ENCODE results near the gene ERC2.

ERC2 gene

GRCh38 chr3:55682461-55682860, 785.8 kb downstream of the ERC2 start:
- DNase-seq (ENCODE audit: low read depth in 2 of 2), result no peak

DNA sequence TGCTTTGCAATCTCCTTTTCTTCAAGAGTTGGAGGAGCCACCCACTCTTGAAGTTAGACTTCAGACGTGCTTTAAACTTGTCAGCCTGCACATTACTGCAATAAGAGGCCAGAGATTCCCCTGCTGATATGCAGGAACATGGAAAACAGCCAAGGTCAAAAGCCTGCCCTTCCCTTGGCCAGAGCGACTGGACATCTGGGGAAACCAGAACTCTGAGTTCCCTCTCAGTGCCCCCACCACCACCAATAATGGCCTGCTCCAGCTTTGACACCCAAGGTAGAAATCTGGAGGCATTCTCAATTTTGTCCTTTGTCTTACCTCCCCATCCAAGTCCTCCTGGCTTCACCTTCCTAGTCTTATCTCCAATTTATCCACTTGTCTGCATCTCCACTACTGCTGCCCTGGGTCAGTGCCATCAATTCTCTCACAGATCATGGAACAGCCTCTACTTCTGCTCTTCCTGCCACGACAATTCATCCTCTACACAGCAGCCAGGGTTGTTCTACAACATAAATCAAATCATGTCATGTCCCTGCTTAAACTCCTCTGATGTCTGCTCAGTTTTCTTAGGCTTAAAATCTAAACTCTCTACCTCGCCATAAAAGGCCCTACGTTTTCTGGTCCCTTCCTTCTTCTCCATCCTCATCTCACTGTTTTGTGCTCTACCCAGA, 789.6 kb downstream of the ERC2 start:
- DNase-seq (ENCODE audit: low read depth in 2 of 2), result no peak

GRCh38 chr3:55676643-55677042, 791.6 kb downstream of the ERC2 start:
- DNase-seq (ENCODE audit: low read depth in 2 of 2), result no peak

DNA sequence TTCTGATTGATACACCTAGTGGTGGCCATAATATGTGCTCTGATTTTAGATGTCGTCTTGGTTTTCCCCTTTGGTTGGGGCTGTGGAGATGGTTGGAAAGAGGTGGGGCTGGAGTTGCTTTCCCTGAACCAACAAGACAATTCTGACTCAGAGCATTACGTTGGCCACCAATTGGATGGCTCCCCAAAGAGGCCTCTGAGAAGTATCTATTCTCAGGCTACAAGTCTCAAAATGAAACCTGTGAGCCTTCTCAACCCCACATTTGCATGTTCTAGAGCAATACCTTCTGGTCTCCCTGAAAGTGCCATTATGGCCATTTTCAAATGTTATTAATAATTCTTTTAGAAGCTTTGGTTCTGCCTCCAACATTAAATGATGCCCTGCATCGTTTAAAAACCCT, 792.8 kb downstream of the ERC2 start:
- DNase-seq (ENCODE audit: low read depth in 2 of 2), result no peak

DNA sequence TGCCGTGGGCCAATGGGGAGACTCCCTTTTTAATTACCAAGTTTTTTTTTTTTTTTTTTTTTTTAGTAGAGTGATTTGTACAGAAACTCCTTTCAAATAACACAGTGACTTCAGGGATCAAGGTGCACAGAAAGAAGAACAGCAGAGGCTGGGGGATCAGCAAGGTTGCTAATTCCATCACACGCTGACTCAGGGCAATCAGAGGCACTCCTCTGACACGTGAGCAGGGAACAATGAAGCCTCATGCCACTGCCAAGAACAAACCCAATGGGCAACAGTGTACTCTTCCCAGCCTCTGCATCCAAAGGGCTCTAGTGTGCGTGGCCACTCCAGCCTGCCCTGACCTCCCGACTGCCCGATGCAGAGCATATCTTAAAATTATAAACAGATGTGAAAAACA, 794.5 kb downstream of the ERC2 start:
- no peak for DNase-seq (ENCODE audit: low read depth in 2 of 2)

GRCh38 chr3:55669133-55669532, 799.1 kb downstream of the ERC2 start:
- no peak for DNase-seq (ENCODE audit: low read depth in 2 of 2)

GRCh38 chr3:55668359-55668758, 799.9 kb downstream of the ERC2 start:
- DNase-seq (ENCODE audit: low read depth in 2 of 2), result no peak

DNA sequence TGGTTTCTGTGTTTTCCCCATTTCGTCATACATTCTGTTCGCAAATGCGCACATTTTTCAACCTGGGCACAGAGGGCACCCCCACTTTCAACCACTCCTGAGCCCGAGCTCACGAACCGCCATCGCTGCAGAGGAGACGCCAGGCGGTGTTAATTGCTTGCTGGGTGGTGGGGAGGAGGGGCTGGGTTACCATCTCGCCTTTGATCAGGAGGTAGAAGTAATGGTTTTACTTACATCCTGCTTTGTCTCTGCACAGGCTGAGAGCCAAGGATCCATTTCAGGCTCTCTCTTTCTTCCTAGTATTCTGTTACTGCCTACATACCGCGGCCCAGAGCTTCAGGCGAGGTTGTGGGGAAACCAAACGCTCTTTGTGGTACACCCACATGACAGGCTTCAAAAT, 803.9 kb downstream of the ERC2 start:
- DNase-seq (ENCODE audit: low read depth in 2 of 2), result no peak

DNA sequence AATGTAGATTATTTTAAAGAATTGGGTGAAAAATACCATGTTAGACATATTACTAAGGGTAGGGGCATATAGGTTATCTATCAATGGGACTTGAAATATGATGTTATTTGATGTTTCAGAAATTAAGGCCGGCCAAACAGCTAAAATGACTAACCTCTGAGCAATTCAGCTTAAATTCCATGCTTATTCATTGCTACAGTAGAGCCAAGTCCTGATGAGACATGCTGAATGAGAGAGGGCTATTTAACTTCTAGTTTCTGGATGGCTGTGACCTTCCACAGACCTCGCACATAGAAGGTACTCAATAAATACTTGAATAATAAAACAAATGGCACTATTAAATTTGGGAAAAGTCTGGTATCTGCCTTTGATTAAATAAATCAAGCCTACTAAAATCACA, 805.6 kb downstream of the ERC2 start:
- no peak for DNase-seq (ENCODE audit: low read depth in 2 of 2)

DNA sequence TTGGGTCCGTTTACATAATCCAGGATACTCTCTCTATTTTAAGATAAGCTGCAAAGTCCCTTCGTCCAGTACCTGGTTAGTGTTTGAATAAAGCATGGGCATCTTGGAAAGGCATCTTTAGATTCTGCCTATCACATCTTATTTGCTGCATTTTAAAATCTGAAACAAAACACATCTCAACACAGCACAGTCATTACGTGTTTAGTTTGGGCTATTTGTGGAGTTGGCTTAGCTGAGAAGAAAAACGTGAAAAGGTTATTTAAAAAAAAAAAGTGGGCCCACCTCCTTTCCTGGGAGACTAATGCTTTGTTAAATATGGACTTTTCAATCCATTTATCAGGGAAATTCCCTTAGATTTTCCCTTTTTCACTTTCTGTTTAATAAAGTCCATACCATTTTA, 806.7 kb downstream of the ERC2 start:
- DNase-seq (ENCODE audit: low read depth in 2 of 2), result no peak

DNA sequence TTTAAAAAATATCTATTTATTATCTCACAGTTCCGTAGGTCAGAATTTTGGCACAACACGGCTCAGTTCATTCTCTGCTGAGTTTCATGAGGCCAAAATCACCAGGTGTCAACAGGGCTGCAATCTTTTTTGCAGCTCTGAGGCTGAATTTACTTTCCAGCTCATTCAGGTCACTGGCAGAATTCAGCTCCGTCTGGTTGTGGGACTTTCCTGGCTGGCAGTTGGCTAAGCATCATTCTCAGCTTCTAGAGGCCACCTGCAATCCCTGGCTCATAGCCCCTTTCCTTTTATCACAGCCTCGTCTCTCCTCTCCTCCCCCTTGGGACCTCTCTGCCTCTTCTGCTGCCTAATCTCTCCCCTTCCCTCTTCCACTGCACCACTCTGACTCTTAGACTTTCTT, 807.1 kb downstream of the ERC2 start:
- no peak for DNase-seq (ENCODE audit: low read depth in 2 of 2)

DNA sequence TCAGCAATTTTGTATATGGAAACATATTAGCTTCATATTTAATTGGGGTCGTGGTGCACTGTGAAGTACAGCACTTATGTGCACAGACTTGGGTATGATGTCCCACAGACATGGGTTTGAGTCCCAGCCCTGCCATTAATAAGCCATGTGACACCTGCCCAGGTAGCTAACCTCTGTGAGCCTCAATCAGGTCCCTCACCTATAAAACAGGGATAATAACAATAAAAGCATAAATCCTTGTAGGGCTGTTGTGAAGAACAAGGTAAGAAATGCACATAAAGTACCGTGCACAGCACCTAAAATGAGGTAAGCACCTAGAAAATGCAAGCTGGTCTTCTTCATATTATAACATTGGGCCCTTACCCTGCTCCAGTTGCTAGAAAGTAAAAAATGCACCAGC, 807.6 kb downstream of the ERC2 start:
- DNase-seq (ENCODE audit: low read depth in 2 of 2), result no peak

- no peak for DNase-seq (ENCODE audit: low read depth in 2 of 2)
Observed at GRCh38 chr3:55659701-55660100, 808.6 kb downstream of the ERC2 start.

- DNase-seq (ENCODE audit: low read depth in 2 of 2), result no peak
Observed at GRCh38 chr3:55658690-55659562, 809.3 kb downstream of the ERC2 start.

GRCh38 chr3:55658270-55658669, 810.0 kb downstream of the ERC2 start:
- no peak for DNase-seq (ENCODE audit: low read depth in 2 of 2)

DNA sequence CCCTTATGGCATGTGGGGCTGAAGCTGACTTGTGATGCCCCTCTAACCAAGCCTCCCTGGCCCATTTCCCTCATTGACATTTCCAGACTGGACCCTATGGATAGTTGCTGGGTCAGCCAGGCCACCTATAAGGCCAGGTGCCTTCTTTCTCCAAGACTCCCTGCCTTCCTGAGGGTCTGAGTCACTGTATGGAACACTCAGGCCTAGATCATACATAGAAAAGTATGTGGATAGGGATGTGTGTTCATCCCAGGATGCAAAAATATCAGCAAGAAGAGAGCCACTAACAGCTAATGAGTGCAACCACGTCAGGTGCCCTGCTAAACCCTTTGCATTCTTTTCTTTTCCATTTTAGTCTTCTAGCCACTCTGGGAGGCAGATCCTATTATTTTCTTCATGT, 812.7 kb downstream of the ERC2 start:
- DNase-seq (ENCODE audit: low read depth in 2 of 2), result no peak

- DNase-seq (ENCODE audit: low read depth in 2 of 2), result no peak
Observed at GRCh38 chr3:55654123-55654760, 814.0 kb downstream of the ERC2 start.

DNA sequence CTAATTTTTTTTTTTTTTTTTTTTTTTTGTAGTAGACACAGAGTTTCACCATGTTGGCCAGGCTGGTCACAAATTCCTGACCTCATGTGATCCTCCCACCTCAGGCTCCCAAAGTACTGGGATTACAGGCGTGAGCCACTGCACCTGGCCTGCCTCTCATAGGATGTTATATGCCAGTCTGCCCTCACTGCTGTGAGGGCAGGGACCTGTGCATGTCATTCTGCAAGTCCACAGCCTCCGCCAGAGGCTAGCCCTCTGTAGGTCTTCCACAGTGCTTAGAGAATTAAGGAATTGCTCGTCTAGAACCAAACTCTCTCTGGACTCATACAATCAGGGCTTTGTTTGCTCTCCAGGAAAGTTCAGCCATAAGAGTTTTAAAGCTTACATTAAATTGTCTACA, 817.3 kb downstream of the ERC2 start:
- no peak for DNase-seq (ENCODE audit: low read depth in 2 of 2)

DNA sequence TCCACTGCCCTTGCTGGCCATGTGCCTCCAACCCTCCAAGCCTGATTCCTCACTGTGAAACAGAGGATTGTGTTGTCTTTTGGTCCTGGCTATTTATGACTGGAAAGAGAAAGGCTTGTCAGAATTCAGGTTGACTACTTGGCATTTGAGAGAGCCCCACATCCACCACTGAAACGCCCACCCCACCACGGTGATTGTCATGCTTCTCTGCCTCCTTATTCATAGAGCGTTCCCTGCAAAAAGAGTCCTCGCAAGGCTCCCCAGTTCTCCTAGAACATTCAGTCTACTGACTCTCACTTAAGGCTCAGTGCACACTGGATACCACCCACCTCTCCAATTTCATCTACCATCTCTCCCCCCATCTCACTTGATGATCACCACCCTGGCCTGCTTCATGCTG, 818.3 kb downstream of the ERC2 start:
- DNase-seq (ENCODE audit: low read depth in 2 of 2), result no peak

- DNase-seq (ENCODE audit: low read depth in 2 of 2), result no peak
Observed at GRCh38 chr3:55649554-55649953, 818.7 kb downstream of the ERC2 start.

- DNase-seq (ENCODE audit: low read depth in 2 of 2), result no peak
Observed at GRCh38 chr3:55648591-55649318, 819.5 kb downstream of the ERC2 start.

- no peak for DNase-seq (ENCODE audit: low read depth in 2 of 2)
Observed at GRCh38 chr3:55647670-55648069, 820.6 kb downstream of the ERC2 start.

All from stimulated activated CD4-positive, alpha-beta T cell treated with anti-CD3 and anti-CD28 coated beads, Interleukin-1b, Interleukin-23, amount 100 ng/mL, for 1 hour (primary cell).